ENCODE results near the gene DENND1C.

Gene DENND1C

DNA sequence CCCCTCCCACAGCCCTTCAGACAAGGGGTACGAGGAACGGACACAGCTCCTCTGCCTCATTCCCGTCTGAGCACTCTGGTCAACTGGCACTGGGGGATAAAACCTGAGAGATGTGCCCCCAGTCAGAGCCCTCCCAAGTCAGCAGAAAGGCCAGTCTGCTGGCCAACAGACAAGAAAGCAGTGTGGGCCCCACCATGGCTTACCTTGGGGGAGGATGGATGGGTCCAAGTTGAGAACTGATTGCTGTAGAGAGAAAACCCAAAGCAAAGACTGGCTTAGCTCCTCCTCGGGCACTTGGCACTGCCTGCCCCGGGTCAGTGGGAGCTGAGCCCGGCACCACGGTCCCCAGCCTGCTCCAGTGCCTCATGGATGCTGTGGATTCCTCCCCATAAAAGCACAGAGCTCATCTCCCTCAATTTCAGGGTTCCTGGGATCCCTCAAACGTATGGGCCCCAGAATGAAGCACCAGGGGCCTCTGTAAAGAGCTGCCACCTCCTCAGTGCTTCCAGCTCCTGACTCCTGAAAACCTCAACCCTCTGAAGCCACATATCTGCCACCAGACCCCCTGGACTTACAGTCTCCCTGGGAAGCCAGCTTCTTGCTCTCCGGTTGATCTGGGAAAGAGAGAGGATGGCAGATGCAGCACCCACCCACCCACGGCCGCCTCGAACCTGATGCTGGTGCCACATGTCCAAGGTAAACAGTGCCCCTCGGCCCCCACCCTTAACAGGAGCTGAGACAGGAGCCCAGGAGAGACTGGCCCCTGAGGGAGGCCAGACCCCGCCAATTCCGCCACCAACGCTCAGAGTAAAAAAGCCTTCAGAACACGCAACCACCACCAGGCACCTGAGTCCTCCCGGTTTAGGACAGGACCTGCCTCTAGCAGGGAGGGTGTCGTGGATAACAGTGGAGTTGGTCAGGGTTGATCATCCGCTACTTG is 60.2 kb downstream of the DENND1C start:
- no peak for DNase-seq

DNA sequence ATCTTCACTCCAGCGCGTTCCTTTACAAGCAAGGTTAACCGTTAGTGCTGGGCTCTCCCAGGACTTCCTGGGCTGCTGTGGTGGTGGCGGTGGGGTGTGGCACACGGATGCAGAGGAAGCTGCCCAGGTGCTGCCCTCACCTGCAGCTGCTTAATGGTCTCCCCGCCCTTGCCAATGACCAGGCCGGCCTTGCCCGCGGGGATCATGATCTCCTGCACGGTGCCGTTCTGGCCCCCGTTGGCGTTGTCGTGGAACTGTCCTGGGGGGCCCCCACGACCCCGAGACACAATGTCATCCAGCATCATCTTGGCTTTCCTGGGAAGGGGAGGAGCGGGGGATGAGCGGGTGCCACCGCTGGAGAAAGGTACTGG is 63.0 kb downstream of the DENND1C start:
- no peak for DNase-seq

GRCh38 chr19:6417713-6418561 is 63.6 kb downstream of the DENND1C start:
- DNase-seq = no peak

All from NCI-H82 (cell line).